NCI-H2029 (cell line): ENCODE results near the gene CAMK2D.
A peak's percentile ranks its signal among the peaks of the same experiment; 100 is the strongest.
"Not testable (repeated sequence)": the region's sequence is repeated elsewhere in the genome, so short reads cannot be mapped to it uniquely, and the experiment has no call there.

ENCODE experiments used
- DNase-seq: peaks from one replicate; lab custom pipeline; 2025; lab: John Stamatoyannopoulos, UW

CAMK2D gene

DNA sequence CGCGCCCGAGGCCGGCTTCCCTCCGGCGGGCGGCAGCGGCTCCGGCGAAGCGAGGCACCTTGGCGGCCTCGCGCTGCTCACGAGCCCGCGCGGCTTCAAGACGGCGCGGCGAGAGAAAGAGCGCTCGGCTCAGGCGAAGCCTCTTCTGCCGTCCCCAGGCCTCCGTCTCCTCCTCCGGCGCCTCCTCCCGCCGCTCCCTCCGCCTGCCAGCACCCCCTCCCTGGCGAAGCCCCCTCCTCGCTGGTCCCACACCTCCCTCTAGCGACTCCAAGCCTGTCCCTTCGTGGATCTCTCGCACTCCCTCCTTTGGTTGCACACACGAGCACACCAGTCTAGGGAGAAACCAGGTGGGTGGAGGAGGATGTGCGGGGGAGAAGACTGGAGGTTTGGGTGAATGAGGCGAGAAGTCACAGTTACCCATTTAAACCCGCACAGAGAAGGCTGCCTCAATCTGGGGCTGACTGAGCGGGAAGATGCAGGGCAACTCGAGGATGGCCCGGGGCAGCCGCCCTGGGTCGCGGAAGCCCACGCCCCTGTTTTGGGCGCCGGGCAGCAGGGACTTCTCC lies at the start of gene CAMK2D:
Gene CAMK2D, minus strand, starts transcription at position 119 of the 566 bp plus-strand sequence. CDS start 670 bp downstream, outside the sequence.
- peak; percentile 65 for DNase-seq

DNA sequence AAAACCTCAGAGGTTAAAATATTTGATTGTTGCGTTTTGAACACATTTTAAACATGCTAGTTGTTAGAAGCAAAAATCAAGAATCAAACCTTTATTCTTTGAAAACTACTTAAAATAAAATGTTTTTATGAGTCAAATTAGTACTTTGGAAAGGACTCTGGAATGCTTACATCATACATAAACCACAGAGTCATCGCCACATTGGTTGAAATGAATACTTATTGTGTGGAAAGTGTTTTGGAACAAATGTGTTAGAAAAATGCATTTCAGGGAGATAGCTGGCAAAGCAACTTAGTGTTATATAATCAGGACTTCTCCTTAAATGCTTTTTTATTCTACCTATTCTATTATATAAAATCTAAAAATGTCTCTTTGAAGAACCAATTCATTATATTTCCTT lies 49.4 kb upstream of the CAMK2D start:
- no peak for DNase-seq

DNA sequence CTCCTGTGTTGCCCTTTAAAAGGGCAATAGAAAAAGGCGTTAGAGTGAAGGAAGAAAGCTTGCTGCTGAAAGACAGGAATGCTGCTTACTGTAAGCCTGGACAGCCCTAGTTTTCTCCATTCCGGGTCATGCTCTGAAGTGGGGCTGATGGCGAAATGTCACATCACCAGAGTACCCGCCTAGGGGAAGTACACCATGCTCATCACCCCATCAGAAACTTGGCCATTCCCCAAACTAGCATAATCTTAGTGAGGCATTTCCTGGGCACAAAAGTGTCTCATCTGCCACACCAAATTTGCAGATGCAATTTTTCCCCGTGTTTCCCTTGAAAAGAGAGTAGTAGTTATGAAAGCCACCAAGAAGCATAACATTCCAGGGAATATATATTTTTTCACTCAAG lies 47.8 kb upstream of the CAMK2D start:
- no peak for DNase-seq

DNA sequence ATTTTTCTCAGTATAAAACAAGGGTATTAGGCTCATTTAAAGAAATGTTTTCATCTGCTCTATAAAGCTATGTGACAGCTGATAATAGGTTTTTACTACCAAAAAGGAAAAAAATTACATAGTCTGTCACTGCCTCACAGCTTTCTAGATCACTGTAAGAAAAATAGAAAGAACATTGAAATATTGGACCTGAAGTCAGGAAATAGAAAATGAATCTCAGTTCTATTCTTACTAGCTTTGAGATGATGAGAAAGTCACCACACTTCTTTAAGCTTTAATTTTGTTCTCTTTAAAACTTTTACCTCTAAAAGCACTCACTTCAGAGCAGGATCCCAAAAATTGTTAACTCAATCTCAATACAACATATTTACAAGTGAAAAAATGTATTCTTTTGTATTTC lies 45.3 kb upstream of the CAMK2D start:
- no peak for DNase-seq

DNA sequence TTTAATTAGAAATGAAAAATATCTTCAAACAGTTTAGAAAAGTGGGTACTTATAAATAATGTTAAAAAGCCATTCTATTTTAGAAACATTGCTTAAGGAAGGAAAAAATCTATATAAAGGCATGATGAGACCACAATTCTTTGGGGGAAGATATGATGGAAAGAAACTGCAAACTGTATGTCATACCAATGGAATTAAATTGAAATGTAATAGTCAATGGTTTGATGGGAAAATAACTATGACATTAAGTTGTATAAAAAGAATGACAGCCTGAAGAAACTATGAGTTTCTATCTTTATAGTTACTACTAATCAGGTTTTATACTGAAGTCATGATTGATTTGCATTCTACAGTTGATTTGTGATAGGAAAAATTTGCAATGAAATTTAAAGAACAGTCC lies 40.3 kb upstream of the CAMK2D start:
- no peak for DNase-seq

GRCh38 chr4:113796381-113796780 lies 34.8 kb upstream of the CAMK2D start:
- DNase-seq = not testable (repeated sequence)

GRCh38 chr4:113790478-113790877 lies 28.9 kb upstream of the CAMK2D start:
- no peak for DNase-seq

GRCh38 chr4:113788888-113789287 lies 27.4 kb upstream of the CAMK2D start:
- no peak for DNase-seq

DNA sequence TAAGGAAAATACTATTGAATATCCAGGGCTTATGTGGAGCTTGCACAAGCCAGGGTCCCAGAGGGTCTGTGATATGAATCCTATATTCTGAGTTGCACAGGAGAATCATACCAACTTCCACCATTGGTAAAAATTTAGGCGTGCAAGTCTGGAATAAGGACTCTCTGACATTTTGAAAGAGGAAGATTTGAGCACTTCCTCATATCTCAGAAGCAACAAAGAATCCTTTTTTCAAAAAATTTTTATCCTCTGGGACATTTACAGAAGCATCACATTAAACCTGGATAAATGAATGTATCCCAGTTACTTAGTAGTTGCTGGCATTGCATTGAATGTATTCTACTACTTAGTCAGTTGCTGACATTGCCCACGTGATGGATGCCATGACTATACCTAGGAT lies 24.2 kb upstream of the CAMK2D start:
- DNase-seq = no peak

DNA sequence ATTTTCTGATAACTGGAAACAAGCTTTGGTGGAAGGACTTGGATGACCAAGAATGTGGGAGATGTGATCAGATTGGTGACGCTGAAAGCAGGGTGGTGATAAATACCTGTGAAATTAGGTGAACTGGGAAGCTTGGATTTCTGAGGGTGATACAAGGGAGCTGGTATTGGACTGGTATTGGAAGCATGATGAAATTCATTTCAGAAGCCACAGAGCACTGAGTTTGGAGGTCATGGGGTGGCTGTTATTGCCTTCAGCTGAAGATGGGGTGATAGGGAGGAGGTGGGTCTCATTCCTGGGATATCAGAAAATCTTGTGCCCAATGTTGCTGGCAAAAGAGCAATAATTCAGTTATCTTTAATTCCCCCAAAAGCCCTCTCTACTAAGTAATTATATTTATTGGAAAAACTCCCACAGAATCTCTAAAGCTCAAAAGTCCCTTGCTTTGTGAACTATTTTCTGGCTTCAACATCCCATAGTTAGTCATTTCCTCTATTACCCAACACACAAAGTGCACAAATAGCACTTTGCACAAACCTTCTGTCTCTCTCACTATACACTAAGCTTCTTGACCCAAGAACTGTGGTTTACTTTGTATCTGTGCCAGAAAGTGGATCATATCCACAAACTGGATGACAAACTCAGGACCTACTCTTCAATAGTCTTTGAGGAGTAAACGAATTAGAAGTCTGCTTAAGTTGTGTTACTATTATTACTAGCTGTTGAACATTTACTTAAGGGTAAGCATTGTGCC lies 23.1 kb upstream of the CAMK2D start:
- no peak for DNase-seq

DNA sequence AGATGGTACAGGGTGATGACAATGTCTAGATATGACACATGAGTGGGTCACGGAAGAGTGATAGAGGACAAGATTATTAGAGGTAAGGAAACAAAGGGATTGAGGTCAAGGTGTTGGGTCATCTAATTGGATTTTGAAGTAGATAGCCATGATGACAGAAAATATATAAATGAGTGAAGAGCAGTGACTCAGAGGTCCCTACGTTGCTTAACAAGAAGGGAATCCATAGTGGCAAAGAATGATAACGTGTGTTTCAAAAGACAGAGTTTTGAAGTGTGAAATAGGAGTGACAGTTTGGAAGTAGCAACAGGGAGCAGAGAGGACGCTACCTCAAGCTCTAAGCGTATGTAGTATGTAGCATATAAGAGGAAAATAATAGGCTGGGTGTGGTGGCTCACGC lies 22.2 kb upstream of the CAMK2D start:
- DNase-seq = no peak

- DNase-seq = no peak
Observed at GRCh38 chr4:113783289-113783688, 21.8 kb upstream of the CAMK2D start.

- no peak for DNase-seq
Observed at GRCh38 chr4:113781439-113782040, 20.0 kb upstream of the CAMK2D start.

DNA sequence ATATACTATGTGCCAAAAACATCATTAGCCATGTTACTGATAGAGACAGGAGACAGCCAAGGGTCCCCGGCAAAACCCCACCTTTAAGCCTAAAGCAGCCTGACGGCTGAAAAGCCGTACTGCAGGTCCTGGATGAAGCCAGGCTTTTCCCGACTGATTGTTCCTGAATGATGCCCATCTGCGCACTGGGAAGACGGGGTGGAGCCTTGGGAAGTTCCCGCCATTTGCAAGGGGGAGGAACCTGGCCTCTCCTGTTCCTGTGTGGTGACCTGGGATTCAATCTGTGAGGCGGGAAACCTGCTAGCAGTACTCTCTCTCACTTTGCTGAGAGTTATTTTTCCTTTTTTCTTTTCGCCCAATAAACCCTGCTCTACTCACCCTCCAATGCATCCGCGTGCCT lies 15.1 kb upstream of the CAMK2D start:
- DNase-seq = no peak

GRCh38 chr4:113776016-113776415 lies 14.5 kb upstream of the CAMK2D start:
- DNase-seq = no peak

- no peak for DNase-seq
Observed at GRCh38 chr4:113773756-113774155, 12.2 kb upstream of the CAMK2D start.

DNA sequence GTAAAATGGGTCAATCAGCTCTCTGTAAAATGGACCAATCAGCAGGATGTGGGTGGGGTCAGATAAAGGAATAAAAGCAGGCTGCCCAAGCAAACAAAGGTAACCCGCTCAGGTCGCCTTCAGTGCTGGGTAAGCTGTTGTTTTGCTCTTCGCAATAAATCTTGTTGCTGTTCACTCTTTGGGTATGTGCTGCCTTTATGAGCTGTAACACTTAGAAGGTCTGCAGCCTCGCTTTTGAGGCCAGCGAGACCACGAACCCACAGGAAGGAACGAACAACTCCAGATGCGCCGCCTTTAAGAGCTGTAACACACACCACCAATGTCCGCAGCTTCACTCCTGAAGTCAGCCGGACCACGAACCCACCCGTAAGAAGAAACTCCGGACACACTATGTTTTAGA lies 11.5 kb upstream of the CAMK2D start:
- DNase-seq = no peak

DNA sequence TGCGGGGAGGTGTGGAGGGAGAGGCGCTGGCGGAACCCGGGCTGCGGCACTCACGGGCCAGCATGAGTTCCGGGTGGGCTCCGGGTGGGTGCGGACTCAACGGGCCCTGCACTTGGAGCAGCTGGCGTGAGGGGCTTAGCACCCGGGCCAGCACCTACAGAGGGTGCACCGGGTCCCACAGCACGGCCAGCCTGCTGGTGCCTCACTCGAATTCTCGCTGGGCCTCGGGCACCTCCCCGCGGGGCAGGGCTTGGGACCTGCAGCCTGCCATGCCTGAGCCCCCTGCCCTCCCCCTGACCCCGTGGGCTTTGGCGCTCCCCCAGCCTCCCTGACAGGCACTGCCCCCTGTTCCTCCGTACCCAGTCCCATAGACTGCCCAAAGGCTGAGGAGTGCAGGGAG lies 10.8 kb upstream of the CAMK2D start:
- no peak for DNase-seq

- DNase-seq = no peak
Observed at GRCh38 chr4:113769744-113770143, 8.2 kb upstream of the CAMK2D start.

- DNase-seq = no peak
Observed at GRCh38 chr4:113768952-113769351, 7.4 kb upstream of the CAMK2D start.

GRCh38 chr4:113766882-113767281 lies 5.3 kb upstream of the CAMK2D start:
- DNase-seq = no peak

DNA sequence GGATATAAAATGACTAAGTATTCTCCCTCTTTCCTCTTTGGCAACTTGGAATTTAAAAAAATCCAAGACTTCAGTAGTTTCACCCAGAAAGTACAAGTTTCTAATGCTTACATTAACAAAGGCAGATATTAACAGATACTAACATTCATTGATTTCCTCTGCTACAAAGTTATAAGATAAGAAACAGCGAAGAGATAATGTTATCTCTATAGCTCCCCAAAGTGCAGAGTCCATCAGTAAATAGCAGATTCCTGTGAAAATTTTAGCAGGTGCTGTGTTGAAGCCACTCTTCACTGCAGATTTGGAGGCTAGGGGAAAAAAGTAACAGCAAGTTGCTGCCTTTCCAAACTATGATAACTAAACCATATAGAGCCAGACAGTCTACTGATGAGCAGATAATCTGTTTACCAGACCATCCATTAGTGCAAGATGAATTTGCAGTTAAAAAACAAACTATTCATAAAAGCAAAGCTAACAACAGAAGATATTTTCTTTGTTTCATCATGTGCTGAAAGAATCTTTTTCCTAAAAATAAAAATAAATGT lies 3.3 kb upstream of the CAMK2D start:
- DNase-seq = no peak

GRCh38 chr4:113763923-113764322 lies 2.4 kb upstream of the CAMK2D start:
- DNase-seq = not testable (repeated sequence)

DNA sequence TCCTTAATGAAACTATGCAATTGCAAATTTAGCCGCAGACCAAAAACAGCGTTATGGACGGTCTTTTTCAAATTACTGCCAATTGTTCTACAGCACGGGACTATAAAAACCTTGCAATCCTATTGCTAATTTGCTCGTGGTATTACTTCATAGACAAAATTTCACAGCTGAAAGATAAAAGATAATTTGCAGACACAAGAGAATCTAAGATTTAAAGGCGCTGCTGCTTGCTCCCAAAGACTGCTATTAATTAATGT lies 1.4 kb upstream of the CAMK2D start:
- DNase-seq = no peak
